GM12891 (cell line): ENCODE measurements around the gene SLC10A2.

Source experiments
- POLR2A ChIP-seq: IDR thresholded peaks from 2 replicates; pipeline ENCODE4 v1.6.1; 2011; ENCODE audit warnings: low read depth, low read length, control low read depth
- POLR2AphosphoS5 ChIP-seq: IDR thresholded peaks from 2 replicates; pipeline ENCODE4 v1.6.1; 2011; ENCODE audit warnings: low read depth, low read length, control low read depth
- POU2F2 ChIP-seq: IDR thresholded peaks from 2 replicates; pipeline ENCODE4 v1.6.1; 2011; ENCODE audit warnings: low read depth, mild to moderate bottlenecking, control low read depth, low read length, moderate library complexity
- SPI1 ChIP-seq: IDR thresholded peaks from 2 replicates; pipeline ENCODE4 v1.6.1; 2011; ENCODE audit warnings: low read depth, low read length, control low read depth
- TAF1 ChIP-seq: IDR thresholded peaks from 2 replicates; pipeline ENCODE4 v1.6.1; 2011; ENCODE audit warnings: low read depth, low read length, control low read depth

GRCh38 chr13:103101500-103101899, 35.3 kb upstream of the SLC10A2 start:
- TF ChIP-seq POLR2A = no peak
- no peak for TF ChIP-seq POLR2AphosphoS5
- TF ChIP-seq TAF1 = no peak
- TF ChIP-seq SPI1 = no peak
- no peak for TF ChIP-seq POU2F2
